Neural cell (in vitro differentiated cells): ENCODE measurements around the gene SNRPA1. TPM values are rescaled to one million over a fixed set of nuclear protein-coding genes. Genes with fewer than 3 reads are reported as not detected.

ENCODE experiments used
- H2AFZ ChIP-seq: fragments of 200-600, 300-800 bp; sonication (generic), shearing (Covaris generic); 2 replicates; pipeline ENCODE4 v1.6.0; 2014; ENCODE audit warnings: low read depth, mild to moderate bottlenecking, antibody characterized with exemption, low read length, moderate library complexity
- H3F3A ChIP-seq: fragments of 200-600 bp; shearing (Covaris generic); 2 replicates; pipeline ENCODE4 v1.6.1; 2016; ENCODE audit warnings: mild to moderate bottlenecking, moderate library complexity, mixed read lengths, antibody characterized with exemption, low read length; ENCODE audit not compliant: insufficient read depth, poor library complexity, severe bottlenecking
- H3K27ac ChIP-seq: fragments of 200-600, 300-800 bp; sonication (generic), shearing (Covaris generic); 2 replicates; pipeline ENCODE4 v1.5.1; 2014; ENCODE audit warnings: mild to moderate bottlenecking, low read length, moderate library complexity
- H3K27me3 ChIP-seq: fragments of 300-800, 200-600 bp; sonication (generic), shearing (Covaris generic); 2 replicates; pipeline ENCODE4 v1.6.0; 2014; ENCODE audit warnings: mild to moderate bottlenecking, low read depth, low read length, moderate library complexity; ENCODE audit not compliant: insufficient read depth
- H3K36me3 ChIP-seq: fragments of 300-800, 200-600 bp; sonication (generic), shearing (Covaris generic); 2 replicates; pipeline ENCODE4 v1.5.1; 2014; ENCODE audit warnings: mild to moderate bottlenecking, antibody characterized with exemption, low read length, moderate library complexity; ENCODE audit not compliant: insufficient read depth
- H3K4me2 ChIP-seq: fragments of 300-800, 200-600 bp; sonication (generic), shearing (Covaris generic); 2 replicates; pipeline ENCODE4 v1.6.0; 2014; ENCODE audit warnings: mild to moderate bottlenecking, low read length
- H3K4me3 ChIP-seq: fragments of 300-800, 200-600 bp; sonication (generic), shearing (Covaris generic); 2 replicates; pipeline ENCODE4 v1.5.1; 2014; ENCODE audit warnings: mild to moderate bottlenecking, low read length, moderate library complexity
- H3K79me2 ChIP-seq: fragments of 200-600 bp; shearing (Covaris generic); replicated peaks from 2 replicates; pipeline ENCODE4 v1.6.0; 2014; ENCODE audit warnings: mild to moderate bottlenecking, low read length, moderate library complexity; ENCODE audit not compliant: insufficient read depth
- H3K9ac ChIP-seq: fragments of 300-800, 200-600 bp; sonication (generic), shearing (Covaris generic); 2 replicates; pipeline ENCODE4 v1.6.1; 2016; ENCODE audit warnings: mild to moderate bottlenecking, low read length, mixed read lengths
- H3K9me2 ChIP-seq: fragments of 200-600 bp; shearing (Covaris generic); 2 replicates; pipeline ENCODE4 v1.6.1; 2016; ENCODE audit warnings: mild to moderate bottlenecking, low read length, mixed read lengths; ENCODE audit not compliant: insufficient read depth
- H3K9me3 ChIP-seq: fragments of 200-600, 300-800 bp; sonication (generic), shearing (Covaris generic); 2 replicates; pipeline ENCODE4 v1.6.1; 2016; ENCODE audit warnings: mild to moderate bottlenecking, mixed run types, low read length, moderate library complexity, mixed read lengths
- H4K20me1 ChIP-seq: fragments of 200-600 bp; shearing (Covaris generic); 2 replicates; pipeline ENCODE4 v1.6.1; 2016; ENCODE audit warnings: mild to moderate bottlenecking, mixed run types; ENCODE audit not compliant: insufficient read depth
- CTCF ChIP-seq: fragments of 450-650 bp; IDR thresholded peaks from 2 replicates; pipeline ENCODE4 v1.5.1; 2014; ENCODE audit warnings: antibody characterized with exemption, mild to moderate bottlenecking, moderate library complexity; ENCODE audit not compliant: poor library complexity, severe bottlenecking
- EP300 ChIP-seq: fragments of 450-650 bp; conservative IDR thresholded peaks from 2 replicates; pipeline ENCODE4 v1.6.1; 2014; ENCODE audit warnings: antibody characterized with exemption, mild to moderate bottlenecking, moderate library complexity; ENCODE audit not compliant: poor library complexity, severe bottlenecking
- EZH2 ChIP-seq: fragments of 200-600, 300-800 bp; shearing (Covaris generic), sonication (generic); IDR thresholded peaks from 2 replicates; pipeline ENCODE4 v1.6.1; 2014; ENCODE audit warnings: antibody characterized with exemption, low read length, borderline replicate concordance, mild to moderate bottlenecking; ENCODE audit not compliant: insufficient read depth, poor library complexity, severe bottlenecking
- MXI1 ChIP-seq: fragments of 450-650 bp; conservative IDR thresholded peaks from 2 replicates; pipeline ENCODE4 v1.6.1; 2014; ENCODE audit warnings: antibody characterized with exemption, mild to moderate bottlenecking; ENCODE audit not compliant: poor library complexity, severe bottlenecking
- POLR2AphosphoS5 ChIP-seq: IDR thresholded peaks from 2 replicates; pipeline ENCODE4 v1.6.1; 2012
- RAD21 ChIP-seq: fragments of 450-650 bp; conservative IDR thresholded peaks from 2 replicates; pipeline ENCODE4 v1.6.1; 2014; ENCODE audit warnings: antibody characterized with exemption, mild to moderate bottlenecking, moderate library complexity
- REST ChIP-seq: IDR thresholded peaks from 2 replicates; pipeline ENCODE4 v1.6.1; 2012; ENCODE audit warnings: borderline replicate concordance
- SMC3 ChIP-seq: fragments of 450-650 bp; conservative IDR thresholded peaks from 2 replicates; pipeline ENCODE4 v1.6.1; 2014; ENCODE audit warnings: antibody characterized with exemption, mild to moderate bottlenecking, moderate library complexity; ENCODE audit not compliant: poor library complexity
- TAF1 ChIP-seq: IDR thresholded peaks from 2 replicates; pipeline ENCODE4 v1.6.1; 2012; ENCODE audit warnings: low read depth
- polyA plus RNA-seq: library from polyadenylated mRNA; depleted of rRNA; stranded (reverse); fragments of >200 nt; gene quantifications from 2 replicates; pipeline ENCODE4 v1.2.3, GENCODE V29; 2014

The SNRPA1 gene
- polyA plus RNA-seq, 1 donor from 2014 or later, result 53.6 TPM

GRCh38 chr15:101332061-101332467, 37.0 kb upstream of the SNRPA1 start:
- Histone ChIP-seq H3K27me3 (no peaks in the 10 kb centered on the region), H3K4me3 (no peak overlapping the region), H3K9ac (no peak overlapping the region), H3K9me3 (no peaks in the 10 kb centered on the region), H3F3A (no peaks in the 10 kb centered on the region), H3K36me3 (no peaks in the 10 kb centered on the region), H2AFZ (no peak overlapping the region), H3K4me2 (no peak overlapping the region), H3K27ac (no peak overlapping the region), H3K9me2 (no peaks in the 10 kb centered on the region), H4K20me1 (no peaks in the 10 kb centered on the region), H3K79me2 (no peaks in the 10 kb centered on the region)
- TF ChIP-seq CTCF, result no peak
- no peak for TF ChIP-seq MXI1
- no peak for TF ChIP-seq POLR2AphosphoS5
- TF ChIP-seq EZH2, result no peak
- no peak for TF ChIP-seq SMC3
- TF ChIP-seq REST, result no peak
- no peak for TF ChIP-seq TAF1
- TF ChIP-seq RAD21, result no peak

GRCh38 chr15:101329867-101330380, 34.9 kb upstream of the SNRPA1 start:
- no peak overlapping the region for H3K27ac ChIP-seq
- no peak overlapping the region for H3K4me2 ChIP-seq
- TF ChIP-seq TAF1, result no peak
- no peak for TF ChIP-seq CTCF
- no peak for TF ChIP-seq EZH2
- TF ChIP-seq RAD21, result no peak
- TF ChIP-seq MXI1, result no peak
- TF ChIP-seq EP300, result no peak
- TF ChIP-seq POLR2AphosphoS5, result no peak
- TF ChIP-seq REST, result no peak
- TF ChIP-seq SMC3, result no peak
- no peaks in the 10 kb centered on the region for H3K9me2 ChIP-seq
- H3F3A ChIP-seq, result no peaks in the 10 kb centered on the region
- no peak overlapping the region for H2AFZ ChIP-seq
- no peak overlapping the region for H3K4me3 ChIP-seq
- no peak overlapping the region for H3K9ac ChIP-seq
- H4K20me1 ChIP-seq, result no peaks in the 10 kb centered on the region
- H3K79me2 ChIP-seq, result no peaks in the 10 kb centered on the region
- H3K9me3 ChIP-seq, result no peaks in the 10 kb centered on the region
- H3K36me3 ChIP-seq, result no peaks in the 10 kb centered on the region
- no peaks in the 10 kb centered on the region for H3K27me3 ChIP-seq
